Measurements from ENCODE around the gene LIMK2.
"Not testable (repeated sequence)": the region's sequence is repeated elsewhere in the genome, so short reads cannot be mapped to it uniquely, and the experiment has no call there.

Gene LIMK2

DNA sequence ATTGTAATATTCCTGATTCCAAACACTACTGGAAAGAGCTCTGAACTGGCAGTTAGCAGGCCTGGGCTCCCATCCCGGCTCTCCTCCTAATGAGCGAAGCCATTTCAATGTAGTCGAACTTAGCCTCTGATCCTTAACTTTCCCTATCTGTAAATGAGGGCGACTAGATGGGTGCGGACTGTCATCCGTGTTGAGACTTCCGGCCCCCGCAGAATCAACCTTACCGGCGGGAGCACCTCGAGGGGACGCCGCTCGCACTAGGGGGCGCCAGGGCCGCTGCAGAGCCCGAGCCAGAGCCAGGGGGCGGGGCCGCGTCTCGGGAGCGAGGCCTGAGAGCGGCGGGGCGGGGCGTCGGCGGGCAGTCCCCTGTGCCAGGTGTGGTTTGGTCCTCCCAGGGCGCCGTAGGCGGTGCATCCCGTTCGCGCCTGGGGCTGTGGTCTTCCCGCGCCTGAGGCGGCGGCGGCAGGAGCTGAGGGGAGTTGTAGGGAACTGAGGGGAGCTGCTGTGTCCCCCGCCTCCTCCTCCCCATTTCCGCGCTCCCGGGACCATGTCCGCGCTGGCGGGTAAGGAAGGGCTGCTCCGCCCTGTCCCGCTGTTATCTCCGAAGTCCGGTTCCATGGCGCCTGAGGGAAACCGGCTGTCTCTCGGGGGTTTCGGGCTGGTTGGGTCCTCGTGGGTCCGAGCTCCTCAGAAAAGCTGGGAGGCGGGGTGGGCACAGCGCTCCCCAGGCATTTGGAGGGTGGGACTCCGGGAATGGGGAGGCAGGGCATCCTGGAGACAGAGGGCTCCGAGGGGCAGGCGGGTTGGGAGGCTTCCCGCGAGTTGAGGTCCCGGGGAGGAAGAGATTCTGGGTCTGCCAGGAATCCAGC is at the start of gene LIMK2:
Gene LIMK2 (plus strand): TSS at position 437 of the 869 bp plus-strand sequence. CDS start 111 bp downstream, at position 548.
- ATAC-seq = peak; percentile 95 to 96

GRCh38 chr22:31170971-31171370 is 41.1 kb upstream of the LIMK2 start:
- no peak for ATAC-seq

- not testable (repeated sequence) for ATAC-seq
These were observed 40.4 kb upstream of the LIMK2 start for GRCh38 chr22:31171734-31172133.

GRCh38 chr22:31173386-31174145 is 38.5 kb upstream of the LIMK2 start:
- peak; percentile 89 for ATAC-seq

DNA sequence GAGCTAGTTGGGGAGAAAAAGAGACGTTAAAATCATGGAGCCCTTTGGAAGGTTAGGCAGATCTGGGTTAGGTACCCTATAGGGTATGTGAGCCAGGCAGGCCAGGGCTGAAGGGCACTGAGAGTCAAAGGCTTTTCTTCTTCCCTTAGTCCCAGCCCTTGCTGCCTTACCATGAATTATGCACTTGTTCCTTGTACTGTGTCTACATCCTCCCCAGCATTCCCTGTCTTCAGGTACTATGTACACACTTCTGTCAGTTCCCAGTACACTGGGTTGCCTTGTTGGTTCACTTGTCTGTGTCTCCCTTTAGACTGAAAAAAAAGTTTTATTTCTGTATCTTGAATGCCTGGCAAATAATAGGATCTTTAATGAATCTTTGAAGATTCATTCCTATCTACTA is 35.2 kb upstream of the LIMK2 start:
- ATAC-seq = no peak

DNA sequence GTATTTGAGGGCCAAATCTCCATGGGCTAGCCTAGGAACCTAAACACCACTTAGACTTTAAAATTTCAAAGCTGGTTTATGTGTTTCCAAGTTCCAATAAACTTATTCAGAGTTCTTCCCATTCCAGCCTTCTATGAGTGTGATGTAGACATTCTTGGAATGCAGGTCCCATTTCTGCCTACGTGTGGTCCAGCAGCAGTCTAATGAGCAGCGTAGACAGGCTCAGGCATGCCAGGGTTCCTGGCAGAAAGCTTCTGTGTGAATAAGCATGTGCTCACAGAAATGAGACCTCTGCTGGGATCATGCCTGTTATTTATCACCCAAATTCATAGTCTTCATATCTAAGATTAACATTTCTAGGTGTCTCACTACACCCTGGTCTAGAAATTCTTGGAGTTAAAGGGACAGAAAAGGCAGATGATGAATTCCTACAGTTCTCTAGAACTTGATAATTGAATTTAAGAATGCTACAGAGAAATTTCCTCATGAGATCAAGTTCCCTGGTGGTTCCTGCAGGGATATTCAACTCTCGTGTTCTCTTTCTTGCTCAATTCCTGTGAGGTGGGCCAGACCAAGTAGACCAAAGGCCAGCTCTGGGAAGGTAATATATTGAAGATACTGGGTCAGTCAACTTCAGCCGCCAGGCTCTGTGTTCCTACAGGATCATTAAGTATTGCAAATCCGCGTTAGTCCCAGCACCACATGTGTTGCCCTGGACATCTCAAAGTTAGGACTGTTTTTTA is 34.5 kb upstream of the LIMK2 start:
- no peak for ATAC-seq

- no peak for ATAC-seq
These were observed 33.2 kb upstream of the LIMK2 start for GRCh38 chr22:31178859-31179258.

GRCh38 chr22:31179345-31179744 is 32.8 kb upstream of the LIMK2 start:
- ATAC-seq = no peak

DNA sequence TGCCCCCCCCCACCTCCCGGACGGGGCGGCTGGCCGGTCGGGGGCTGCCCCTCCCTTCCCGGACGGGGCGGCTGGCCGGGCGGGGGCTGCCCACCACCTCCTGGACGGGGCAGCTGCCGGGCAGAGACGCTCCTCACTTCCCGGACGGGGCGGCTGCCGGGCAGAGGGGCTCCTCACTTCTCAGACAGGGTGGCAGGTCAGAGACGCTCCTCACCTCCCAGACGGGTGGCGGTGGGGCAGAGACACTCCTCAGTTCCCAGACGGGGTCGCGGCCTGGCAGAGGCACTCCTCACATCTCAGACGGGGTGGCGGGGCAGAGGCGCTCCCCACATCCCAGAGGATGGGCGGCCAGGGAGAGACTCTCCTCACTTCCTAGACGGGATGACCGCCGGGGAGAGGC is 28.1 kb upstream of the LIMK2 start:
- no peak for ATAC-seq

- ATAC-seq = no peak
These were observed 27.0 kb upstream of the LIMK2 start for GRCh38 chr22:31185056-31185455.

DNA sequence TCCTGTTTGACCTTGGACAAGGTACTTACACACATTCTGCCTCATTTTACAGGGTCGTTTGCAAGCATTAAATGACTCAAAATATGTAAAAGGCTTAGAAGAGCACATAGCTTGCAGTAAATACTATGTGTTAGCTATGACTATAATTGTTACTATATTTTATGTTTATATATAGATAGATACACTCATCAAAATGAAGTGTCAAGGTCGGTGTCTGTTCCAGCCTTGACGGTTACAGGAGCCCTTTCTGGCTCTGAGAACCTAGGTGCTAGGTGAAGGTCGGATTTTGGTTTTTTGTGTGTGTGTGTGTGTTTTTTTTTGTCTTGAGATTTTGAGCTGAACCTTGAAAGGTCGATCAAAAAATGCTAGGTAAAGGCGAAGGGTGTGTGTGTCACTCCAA is 24.5 kb upstream of the LIMK2 start:
- ATAC-seq = no peak

DNA sequence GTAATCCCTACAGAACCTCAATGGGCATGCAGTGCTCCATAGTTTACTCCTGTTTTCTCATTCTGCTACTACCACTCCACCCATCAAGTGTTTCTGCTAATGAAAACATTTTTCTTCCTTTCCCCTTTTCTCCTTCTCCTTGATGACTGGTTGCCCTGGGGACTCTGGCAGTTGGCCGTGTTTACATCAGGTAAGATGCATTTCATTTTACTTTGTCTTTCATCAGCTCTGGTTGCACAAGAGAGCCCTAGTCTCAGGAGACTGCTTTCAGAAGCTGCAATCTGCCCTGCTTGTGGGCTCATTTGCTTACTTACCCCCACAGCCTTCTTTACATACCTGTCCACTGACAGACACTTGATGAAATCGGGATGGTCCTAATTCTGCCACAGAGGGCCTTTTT is 19.6 kb upstream of the LIMK2 start:
- ATAC-seq = no peak

DNA sequence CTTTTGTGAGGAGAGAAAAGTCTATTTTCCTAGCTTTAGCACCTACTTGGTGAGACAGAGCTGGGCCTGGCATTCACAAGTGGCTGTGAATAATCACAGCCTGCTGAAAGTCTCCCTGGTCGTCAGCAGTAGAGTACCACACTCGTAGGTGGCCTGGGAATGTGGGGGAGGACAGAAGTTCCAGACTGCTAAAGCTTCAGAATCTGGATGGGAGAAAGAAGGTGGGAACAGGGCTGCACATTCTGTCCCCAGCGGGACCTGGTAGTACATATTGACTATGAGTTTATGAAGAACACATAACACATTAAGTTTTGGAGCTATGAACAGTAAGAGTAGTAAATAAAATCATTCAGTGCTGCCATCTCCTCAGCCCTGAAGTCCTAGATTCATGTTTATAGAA is 19.0 kb upstream of the LIMK2 start:
- no peak for ATAC-seq

- ATAC-seq = not testable (repeated sequence)
These were observed 17.4 kb upstream of the LIMK2 start for GRCh38 chr22:31194681-31195080.

- no peak for ATAC-seq
These were observed 12.9 kb upstream of the LIMK2 start for GRCh38 chr22:31199187-31199586.

DNA sequence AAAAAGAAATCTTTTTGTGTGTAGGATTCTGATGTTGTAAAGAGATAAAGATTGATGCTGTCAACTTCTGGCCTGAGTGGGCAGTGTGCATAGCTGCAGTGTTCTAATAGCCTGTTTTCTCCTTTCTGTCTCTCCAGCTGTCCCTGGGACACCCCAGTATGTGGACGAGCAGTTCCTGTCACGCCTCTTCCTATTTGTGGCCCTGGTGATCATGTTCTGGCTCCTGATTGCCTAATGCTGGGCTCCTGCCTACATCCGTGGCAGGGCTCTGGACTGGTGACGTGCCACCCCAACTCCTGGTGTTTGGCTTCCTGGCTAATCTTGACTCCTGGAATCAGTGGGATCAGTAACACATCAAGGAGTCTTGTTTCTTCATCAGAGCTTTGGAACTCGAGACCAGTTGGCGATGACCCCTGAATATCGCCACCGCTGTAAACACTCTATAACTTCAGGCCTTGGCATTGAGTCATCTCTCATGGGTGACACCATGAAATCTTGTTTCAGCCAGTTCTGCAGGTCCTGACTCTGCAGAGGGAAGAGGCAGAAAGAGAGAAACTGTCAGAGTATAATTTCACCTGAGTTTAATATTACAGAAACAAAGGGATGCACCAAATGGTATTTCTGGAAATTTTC is 7.6 kb upstream of the LIMK2 start:
- ATAC-seq = not testable (repeated sequence)

- not testable (repeated sequence) for ATAC-seq
These were observed 7.0 kb upstream of the LIMK2 start for GRCh38 chr22:31205059-31205458.

GRCh38 chr22:31206460-31206859 is 5.6 kb upstream of the LIMK2 start:
- not testable (repeated sequence) for ATAC-seq

- peak in 1 of 2 donors; percentile 28 for ATAC-seq
These were observed 5.0 kb upstream of the LIMK2 start for GRCh38 chr22:31206896-31207687.

- no peak for ATAC-seq
These were observed 1.3 kb upstream of the LIMK2 start for GRCh38 chr22:31210556-31211421.

GRCh38 chr22:31211482-31211861 is 626 bp upstream of the LIMK2 start:
- ATAC-seq = no peak
